RWPE2 (cell line): ENCODE results near the gene KDM2B.

Experiments
- ATAC-seq: fragments of 200-7000 bp; cut with Tn5 transposase; 3 replicates; pipeline ENCODE4 v1.9.1; 2021; ENCODE audit warnings: low read depth
- DNase-seq: peaks from one replicate; pipeline ENCODE4 v3.0.0-alpha.2; 2020; ENCODE audit warnings: low spot score
- H3K27ac ChIP-seq: fragments of 450-650 bp; 2 replicates; pipeline ENCODE4 v1.5.1; 2017; ENCODE audit warnings: mild to moderate bottlenecking; ENCODE audit not compliant: poor library complexity, severe bottlenecking
- H3K27me3 ChIP-seq: fragments of 250-450 bp; sonication (Bioruptor Pico); 2 replicates; pipeline ENCODE4 v1.5.1; 2021; ENCODE audit warnings: mild to moderate bottlenecking, moderate library complexity; ENCODE audit not compliant: insufficient read depth, poor library complexity, severe bottlenecking
- H3K36me3 ChIP-seq: fragments of 250-450 bp; sonication (Bioruptor Pico); 2 replicates; pipeline ENCODE4 v1.5.1; 2020; ENCODE audit warnings: low read depth, mild to moderate bottlenecking, moderate library complexity
- H3K4me1 ChIP-seq: fragments of 250-450 bp; sonication (Bioruptor Pico); 2 replicates; pipeline ENCODE4 v1.5.1; 2021; ENCODE audit warnings: mild to moderate bottlenecking, moderate library complexity; ENCODE audit not compliant: insufficient read depth, poor library complexity, severe bottlenecking
- H3K4me3 ChIP-seq: fragments of 250-450 bp; sonication (Bioruptor Pico); 2 replicates; pipeline ENCODE4 v1.5.1; 2021; ENCODE audit warnings: mild to moderate bottlenecking, moderate library complexity; ENCODE audit not compliant: severe bottlenecking
- H3K9me3 ChIP-seq: fragments of 250-450 bp; sonication (Bioruptor Pico); 2 replicates; pipeline ENCODE4 v1.5.1; 2021; ENCODE audit warnings: mild to moderate bottlenecking, moderate library complexity; ENCODE audit not compliant: severe bottlenecking
- CTCF ChIP-seq: fragments of 450-650 bp; IDR thresholded peaks from one replicate; pipeline ENCODE4 v1.5.1; 2017; ENCODE audit warnings: mild to moderate bottlenecking, moderate library complexity; ENCODE audit not compliant: poor library complexity, severe bottlenecking

Gene KDM2B

GRCh38 chr12:121579981-121580868 is 598 bp downstream of the KDM2B start:
- ATAC-seq (peak; percentile 62), DNase-seq (no peak)
- H3K27ac ChIP-seq: peak overlapping the region; percentile 74
- H3K4me1 ChIP-seq: peaks cover 25% of the 10 kb centered on the region
- no peaks in the 10 kb centered on the region for H3K27me3 ChIP-seq
- no peaks in the 10 kb centered on the region for H3K9me3 ChIP-seq
- H3K36me3 ChIP-seq: peaks cover 9% of the 10 kb centered on the region
- peak overlapping the region; percentile 65 for H3K4me3 ChIP-seq
- no peak for TF ChIP-seq CTCF

- TF ChIP-seq CTCF: no peak
- ATAC-seq: no peak
- no peaks in the 10 kb centered on the region for H3K9me3 ChIP-seq
- peak overlapping the region; percentile 74 for H3K27ac ChIP-seq
- H3K4me1 ChIP-seq: peaks cover 25% of the 10 kb centered on the region
- H3K27me3 ChIP-seq: no peaks in the 10 kb centered on the region
- peak overlapping the region; percentile 65 for H3K4me3 ChIP-seq
- no peak for DNase-seq
- H3K36me3 ChIP-seq: peaks cover 10% of the 10 kb centered on the region
These were observed 1.5 kb downstream of the KDM2B start for GRCh38 chr12:121579190-121579791.

- peaks cover 25% of the 10 kb centered on the region for H3K4me1 ChIP-seq
- H3K27me3 ChIP-seq: no peaks in the 10 kb centered on the region
- DNase-seq (no peak), ATAC-seq (no peak)
- H3K4me3 ChIP-seq: peak overlapping the region; percentile 65
- H3K27ac ChIP-seq: peak overlapping the region; percentile 74
- peaks cover 10% of the 10 kb centered on the region for H3K36me3 ChIP-seq
- H3K9me3 ChIP-seq: no peaks in the 10 kb centered on the region
- no peak for TF ChIP-seq CTCF
These were observed 2.3 kb downstream of the KDM2B start for GRCh38 chr12:121578230-121579189.

GRCh38 chr12:121577443-121578180 is 3.2 kb downstream of the KDM2B start:
- Histone ChIP-seq H3K4me3 (no peak overlapping the region), H3K4me1 (peaks cover 25% of the 10 kb centered on the region), H3K27ac (peak overlapping the region; percentile 74), H3K27me3 (no peaks in the 10 kb centered on the region), H3K9me3 (no peaks in the 10 kb centered on the region), H3K36me3 (peaks cover 10% of the 10 kb centered on the region)
- no peak for TF ChIP-seq CTCF
- ATAC-seq: peak; percentile 6; the same call in 1 of the 3 replicates
- DNase-seq: no peak
